ENCODE measurements around the gene SLC25A47. TPM values are rescaled to one million over a fixed set of nuclear protein-coding genes. Genes with fewer than 3 reads are reported as not detected.

SLC25A47 gene
- total RNA-seq, 4 donors from 2014 or later, result not detected

- TF ChIP-seq POLR2A (IDR thresholded peaks at IDR 0.05) (no peak), CTCF (IDR thresholded peaks at IDR 0.05) (no peak)
- no peak for DNase-seq (ENCODE audit: low spot score in 2 of 2)
- no peak overlapping the region for H3K4me3 ChIP-seq (ENCODE audit: low read depth, poor library complexity, severe bottlenecking)
- WGBS, 2 donors, result 71 to 80% methylated on average over 4 of the region's 4 CpGs
- intact Hi-C loops (cut with DNase I; ENCODE audit: low total_unique reads), result loop anchor here (5.0 kb wide), 1 partner anchor 1580 kb away; no protein-coding TSS in a partner anchor
Observed at GRCh38 chr14:100372357-100373048, 49.4 kb downstream of the SLC25A47 start.

- no peak overlapping the region for H3K4me3 ChIP-seq (ENCODE audit: low read depth, poor library complexity, severe bottlenecking)
- DNase-seq (ENCODE audit: low spot score in 2 of 2), result no peak
- no peak for TF ChIP-seq POLR2A (IDR thresholded peaks at IDR 0.05)
- no peak for TF ChIP-seq CTCF (IDR thresholded peaks at IDR 0.05)
- intact Hi-C loops (cut with DNase I; ENCODE audit: low total_unique reads), result loop anchor here (5.0 kb wide), 1 partner anchor 1578 kb away; no protein-coding TSS in a partner anchor
- WGBS, 2 donors, result 85 to 86% methylated on average over 2 of the region's 2 CpGs
Observed at GRCh38 chr14:100374270-100374669, 51.1 kb downstream of the SLC25A47 start.

- intact Hi-C loops (cut with DNase I; ENCODE audit: low total_unique reads), result loop anchor here (5.0 kb wide), 2 partner anchors 103 to 1577 kb away; no protein-coding TSS in a partner anchor
- no peak for DNase-seq (ENCODE audit: low spot score in 2 of 2)
- WGBS, 2 donors, result 66 to 76% methylated on average over 8 of the region's 8 CpGs
- TF ChIP-seq POLR2A (IDR thresholded peaks at IDR 0.05), result no peak
- TF ChIP-seq CTCF (IDR thresholded peaks at IDR 0.05), result no peak
- H3K4me3 ChIP-seq (ENCODE audit: low read depth, poor library complexity, severe bottlenecking), result no peak overlapping the region
Observed at GRCh38 chr14:100374876-100375265, 51.7 kb downstream of the SLC25A47 start.

GRCh38 chr14:100375266-100375962 lies 52.3 kb downstream of the SLC25A47 start:
- no peak for TF ChIP-seq CTCF (IDR thresholded peaks at IDR 0.05)
- no peak for TF ChIP-seq POLR2A (IDR thresholded peaks at IDR 0.05)
- WGBS, 2 donors, result 2 to 4% methylated on average over 17 of the region's 17 CpGs
- intact Hi-C loops (cut with DNase I; ENCODE audit: low total_unique reads), result loop anchor here (5.0 kb wide), 1 partner anchor 103 kb away; no protein-coding TSS in a partner anchor
- DNase-seq (ENCODE audit: low spot score in 2 of 2), result peak; percentile 61 to 92
- H3K4me3 ChIP-seq (ENCODE audit: low read depth, poor library complexity, severe bottlenecking), result peak overlapping the region; percentile 49

GRCh38 chr14:100375963-100376735 lies 53.0 kb downstream of the SLC25A47 start, which contains the start of gene WDR25:
Gene WDR25 (plus strand): TSS chr14:100376485.
- TF ChIP-seq CTCF (IDR thresholded peaks at IDR 0.05) (no peak), POLR2A (IDR thresholded peaks at IDR 0.05) (no peak)
- peak within 1 kb of the TSS; percentile 49 for H3K4me3 ChIP-seq (ENCODE audit: low read depth, poor library complexity, severe bottlenecking)
- intact Hi-C loops (cut with DNase I; ENCODE audit: low total_unique reads), result loop anchor here (5.0 kb wide), 1 partner anchor 104 kb away; no protein-coding TSS in a partner anchor
- DNase-seq (ENCODE audit: low spot score in 2 of 2), result peak; percentile 88 to 98
- 0 to 1% methylated on average over 55 to 60 of the region's 74 CpGs for WGBS, 2 donors
